NCI-H1092 treated with DMSO at 0.1 percent for 48 hours (cell line): ENCODE measurements around the gene AGPAT2.

ENCODE experiments used
- DNase-seq: peaks from one replicate; lab custom pipeline; 2025; lab: John Stamatoyannopoulos, UW

The AGPAT2 gene

DNA sequence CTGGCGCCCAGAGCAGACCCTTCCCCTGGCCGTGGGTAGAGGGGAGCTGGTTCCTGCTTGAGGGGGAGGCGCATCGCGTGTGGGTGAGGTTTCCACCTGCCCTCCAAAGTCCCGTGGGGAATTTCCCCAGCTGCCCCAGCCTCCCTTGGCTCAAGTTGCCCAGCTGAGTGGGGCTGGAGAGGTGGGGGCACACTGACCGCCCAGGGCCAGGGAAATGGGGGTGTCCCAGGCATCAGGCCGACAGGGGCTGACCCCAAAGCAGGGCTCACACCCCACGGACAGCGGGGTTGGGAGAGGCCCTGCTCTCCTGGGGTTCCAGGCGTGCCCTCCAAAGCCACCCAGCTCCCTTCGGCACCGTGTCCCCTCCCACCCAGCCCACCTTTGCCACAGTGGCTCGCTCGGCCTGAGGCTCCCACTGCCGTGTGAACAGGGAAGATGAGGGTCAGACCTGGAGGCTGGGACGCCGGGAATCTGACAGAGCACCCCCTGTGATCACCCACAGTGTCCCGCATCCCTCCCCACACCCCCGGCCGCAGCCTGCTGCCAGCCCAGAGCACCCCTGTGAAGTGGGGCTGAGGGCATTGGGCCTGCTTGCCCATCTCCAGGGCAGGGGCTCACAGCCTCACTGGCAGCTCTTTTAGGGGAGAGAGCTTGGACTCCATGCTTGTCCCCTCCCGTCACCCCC lies 25.5 kb downstream of the AGPAT2 start:
- DNase-seq = no peak

DNA sequence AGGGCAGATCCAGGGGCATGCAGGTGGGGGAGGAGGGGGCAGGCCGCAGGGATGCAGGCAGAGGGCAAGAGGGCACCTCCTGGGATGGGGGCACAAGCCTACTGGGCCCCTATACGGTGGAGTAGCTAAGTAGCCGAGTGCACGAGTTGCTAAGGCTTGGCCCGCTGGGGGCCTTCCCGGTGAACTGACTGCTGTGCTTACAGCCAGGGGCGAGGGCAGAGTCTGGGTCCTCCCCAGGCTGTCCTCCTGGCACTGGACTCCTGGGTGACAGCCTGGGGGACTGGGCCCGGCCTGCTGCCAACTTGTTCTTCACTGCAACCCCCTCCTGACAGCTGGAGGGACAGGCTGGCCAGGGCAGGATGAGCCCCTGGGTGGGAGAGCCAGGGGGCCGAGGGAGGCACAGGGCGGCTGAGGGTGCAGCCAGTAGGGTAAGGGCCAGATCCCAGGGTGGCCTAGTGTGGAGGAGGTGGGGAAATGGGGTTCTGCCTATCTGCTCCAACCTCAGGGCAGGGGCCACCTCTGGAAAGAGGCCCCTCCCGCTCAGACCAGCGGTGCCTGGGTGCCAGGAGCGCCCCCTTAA lies 26.2 kb downstream of the AGPAT2 start:
- DNase-seq = no peak

DNA sequence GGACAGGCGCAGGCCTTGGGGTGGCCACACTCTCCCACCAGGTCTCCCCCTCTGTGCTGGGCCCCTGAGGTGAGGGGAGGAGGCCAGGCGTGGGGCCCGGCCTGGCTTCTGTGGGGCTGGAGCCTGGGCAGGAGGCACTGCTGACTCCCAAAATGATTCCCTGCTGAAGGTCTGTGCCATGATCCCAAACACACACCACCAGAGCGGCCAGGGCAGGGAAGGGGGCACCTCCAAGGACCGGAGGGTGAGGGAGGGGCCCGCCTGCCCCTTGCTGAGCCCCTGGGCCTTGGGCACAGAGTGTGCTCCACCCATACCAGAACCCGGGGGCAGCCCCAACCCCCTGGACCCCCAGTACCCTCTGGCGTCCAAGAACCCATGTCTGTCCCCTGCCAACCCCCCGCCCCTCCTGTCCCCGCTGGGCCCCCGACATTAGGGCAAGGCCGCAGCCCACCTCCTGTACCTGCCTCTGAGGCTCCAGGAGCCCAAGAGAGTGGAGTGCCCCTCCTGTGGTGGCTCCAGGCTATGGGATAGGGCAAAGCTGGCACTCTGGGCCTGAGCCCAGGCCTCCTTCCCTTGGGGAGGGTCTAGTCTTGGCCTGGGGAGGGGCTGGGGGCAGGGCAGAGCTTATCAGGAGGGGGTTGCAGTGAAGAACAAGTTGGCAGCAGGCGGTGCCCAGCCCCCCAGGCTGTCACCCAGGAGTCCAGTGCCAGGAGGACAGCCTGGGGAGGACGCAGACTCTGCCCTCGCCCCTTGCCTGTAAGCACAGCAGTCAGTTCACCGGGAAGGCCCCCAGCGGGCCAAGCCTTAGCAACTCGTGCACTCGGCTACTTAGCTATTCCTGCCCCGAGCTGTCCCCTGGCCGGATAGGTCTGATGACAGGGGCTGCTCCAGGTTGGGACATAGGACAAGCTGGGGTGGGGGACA lies 27.1 kb downstream of the AGPAT2 start:
- DNase-seq = no peak

DNA sequence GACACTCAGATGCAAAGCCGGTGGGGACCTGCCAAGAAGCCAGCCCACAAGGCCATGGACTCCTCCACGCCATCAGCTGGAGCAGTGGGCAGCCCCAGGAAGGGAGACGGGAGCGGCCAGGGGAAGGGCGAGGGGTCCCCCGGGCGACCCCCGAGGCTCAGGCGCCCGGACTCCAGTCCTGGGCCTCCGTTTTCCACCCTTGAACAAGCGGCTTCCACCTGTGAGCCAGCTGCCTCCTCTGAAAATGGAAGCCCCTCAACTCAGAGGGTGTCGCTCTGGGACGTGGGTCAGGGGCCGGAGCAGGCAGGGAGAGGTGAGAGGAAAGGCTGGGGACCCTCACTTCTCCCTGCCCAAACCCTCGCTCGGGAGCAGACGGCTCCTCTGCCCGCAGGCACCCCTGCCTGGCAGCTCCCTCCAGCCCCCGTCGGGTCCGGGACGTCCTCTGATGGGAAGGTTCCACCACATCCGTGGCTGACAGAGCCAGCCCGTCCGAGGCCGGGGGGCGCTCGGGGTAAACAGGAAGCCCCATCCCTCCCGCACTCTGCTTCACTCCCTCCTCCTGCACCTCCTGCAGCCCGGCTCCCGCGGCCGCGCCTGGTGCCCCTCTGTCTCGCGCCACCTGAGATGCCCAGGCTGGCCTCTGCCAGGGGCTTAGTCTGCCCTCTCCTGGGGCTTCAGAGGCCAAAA lies 28.3 kb downstream of the AGPAT2 start:
- DNase-seq = no peak

DNA sequence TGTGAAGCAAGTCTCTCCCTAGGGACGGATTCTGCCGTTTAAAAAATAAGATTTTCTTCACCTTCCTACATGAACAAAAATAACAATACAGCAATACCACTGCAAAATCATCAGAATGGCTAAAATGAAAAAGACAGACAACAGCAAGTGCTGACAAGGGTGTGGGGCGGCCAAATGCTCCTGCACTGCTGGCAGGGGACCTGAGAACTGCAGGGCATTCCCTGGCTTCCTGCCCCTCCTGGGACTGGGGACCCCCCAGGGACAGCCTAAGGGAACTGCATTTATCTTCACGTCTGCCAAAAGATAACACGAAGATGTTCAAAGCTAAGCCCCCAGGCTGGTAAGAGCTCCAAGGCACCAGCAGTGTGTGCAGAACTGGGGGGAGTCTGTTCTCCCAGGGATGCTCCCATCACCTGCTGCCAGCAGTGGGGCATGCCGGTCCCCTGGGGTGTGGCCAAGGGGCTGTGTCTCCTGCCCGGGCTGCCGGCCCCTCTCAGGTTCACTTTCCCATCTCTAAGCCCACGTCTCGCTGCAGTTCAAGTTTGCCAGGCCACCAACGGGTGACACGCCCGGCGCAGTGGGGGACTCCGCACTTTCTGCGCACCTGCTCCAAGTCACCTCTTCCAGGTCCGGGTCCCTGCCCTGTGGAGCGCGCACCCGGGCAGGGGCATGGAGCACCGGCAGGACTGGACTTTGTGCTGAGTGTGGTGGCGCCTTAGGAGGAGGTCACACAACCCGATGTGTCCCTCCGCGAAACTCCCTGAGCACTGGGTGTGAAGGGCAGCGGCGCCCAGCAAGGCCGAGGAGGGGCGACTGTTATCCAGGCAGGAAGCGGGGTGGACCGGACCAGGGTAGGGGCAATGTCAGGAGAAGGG lies 29.0 kb downstream of the AGPAT2 start:
- no peak for DNase-seq

DNA sequence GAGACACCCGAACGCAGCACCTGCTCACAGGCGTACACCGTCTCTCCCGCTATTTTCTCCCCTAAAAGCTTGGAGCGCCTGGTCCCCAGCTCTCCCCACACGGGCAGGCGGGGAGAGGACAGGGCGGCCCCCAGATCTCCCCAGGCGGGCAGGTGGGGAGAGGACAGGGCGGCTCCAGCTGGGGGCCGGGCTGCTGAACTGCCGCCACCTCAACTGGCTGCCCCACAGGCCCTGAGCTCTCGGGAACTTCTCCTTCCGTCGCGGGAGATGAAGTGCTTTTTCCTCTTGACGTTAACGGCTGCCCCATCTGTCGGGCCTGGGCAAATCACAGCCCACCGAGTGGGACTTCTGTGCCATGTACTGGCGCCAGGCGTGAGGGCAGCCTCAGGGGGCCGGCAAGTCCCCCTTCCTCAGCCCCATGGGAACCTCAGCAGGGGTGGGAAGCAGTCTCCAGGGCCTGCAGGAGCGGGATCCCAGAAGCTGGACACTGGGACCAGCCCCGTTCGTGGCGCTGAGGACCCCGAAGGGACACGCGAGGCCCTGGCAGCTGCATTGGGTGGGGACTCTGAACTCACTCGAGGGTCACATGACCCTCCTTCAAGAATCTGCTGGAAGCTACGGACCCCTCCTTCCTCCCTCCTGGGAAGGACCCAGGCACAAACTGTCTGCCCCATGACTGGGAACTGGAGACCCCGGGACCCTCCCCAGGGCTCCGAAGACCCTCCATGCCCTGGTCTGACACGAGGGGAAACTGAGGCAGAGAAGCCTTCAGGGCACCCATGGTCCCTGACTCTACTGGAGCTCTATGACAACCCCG lies 30.3 kb downstream of the AGPAT2 start:
- DNase-seq = no peak

DNA sequence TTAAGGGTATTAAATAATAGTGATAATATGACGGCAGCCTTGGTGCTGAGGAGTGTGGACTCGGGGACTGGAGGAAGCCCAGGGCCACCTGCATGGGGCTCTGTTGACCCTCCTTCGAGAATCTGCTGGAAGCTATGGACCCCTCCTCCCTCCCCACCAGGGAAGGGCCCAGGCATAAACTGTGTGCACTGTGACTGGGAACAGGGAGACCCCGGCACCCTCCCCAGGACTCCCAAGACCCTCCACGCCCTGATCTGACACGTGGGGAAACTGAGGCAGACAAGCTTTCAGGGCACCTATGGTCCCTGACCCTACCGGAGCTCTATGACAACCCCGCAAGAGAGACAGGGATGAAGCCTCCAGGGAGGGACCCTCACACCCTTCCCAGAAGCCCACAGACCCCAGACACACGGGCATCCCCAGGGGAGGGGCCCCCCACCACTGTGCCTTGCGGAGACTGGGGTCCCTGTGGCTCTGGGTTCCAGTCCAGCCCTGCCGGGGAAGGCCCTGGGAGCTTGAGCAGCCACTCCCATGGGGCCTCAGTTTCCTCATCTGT lies 31.0 kb downstream of the AGPAT2 start:
- no peak for DNase-seq

DNA sequence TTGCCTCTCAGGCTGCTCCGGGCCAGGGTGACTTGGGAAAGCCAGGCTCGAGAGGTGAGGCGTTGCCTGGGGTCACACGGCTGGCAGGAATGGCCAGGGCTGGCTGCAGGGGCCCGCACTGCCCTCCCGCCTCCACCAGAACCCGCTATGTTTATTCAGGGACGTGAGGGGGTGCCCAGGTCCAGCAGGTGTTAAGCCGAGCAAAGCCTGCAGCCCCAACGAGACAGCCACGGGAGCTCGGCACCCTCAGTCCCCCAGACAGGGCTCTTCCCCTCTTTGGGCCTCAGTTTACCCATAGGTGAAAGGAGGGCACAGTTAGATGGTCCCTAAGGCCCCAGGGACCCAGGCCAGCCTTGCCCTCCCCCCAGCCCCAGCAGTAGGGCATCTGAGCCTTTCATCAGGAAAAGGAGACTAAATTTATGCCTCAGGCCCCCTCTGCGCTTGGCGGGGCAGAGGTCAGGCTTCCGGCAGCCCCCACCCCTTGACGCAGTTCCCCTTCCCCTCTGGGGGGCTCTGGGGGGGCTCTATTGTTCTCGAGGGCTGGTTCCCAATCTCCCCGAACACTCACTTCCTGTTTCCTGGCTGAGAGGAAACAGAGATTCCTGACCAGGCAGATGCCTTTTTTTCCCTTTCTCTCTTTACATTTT lies 31.6 kb downstream of the AGPAT2 start:
- no peak for DNase-seq

DNA sequence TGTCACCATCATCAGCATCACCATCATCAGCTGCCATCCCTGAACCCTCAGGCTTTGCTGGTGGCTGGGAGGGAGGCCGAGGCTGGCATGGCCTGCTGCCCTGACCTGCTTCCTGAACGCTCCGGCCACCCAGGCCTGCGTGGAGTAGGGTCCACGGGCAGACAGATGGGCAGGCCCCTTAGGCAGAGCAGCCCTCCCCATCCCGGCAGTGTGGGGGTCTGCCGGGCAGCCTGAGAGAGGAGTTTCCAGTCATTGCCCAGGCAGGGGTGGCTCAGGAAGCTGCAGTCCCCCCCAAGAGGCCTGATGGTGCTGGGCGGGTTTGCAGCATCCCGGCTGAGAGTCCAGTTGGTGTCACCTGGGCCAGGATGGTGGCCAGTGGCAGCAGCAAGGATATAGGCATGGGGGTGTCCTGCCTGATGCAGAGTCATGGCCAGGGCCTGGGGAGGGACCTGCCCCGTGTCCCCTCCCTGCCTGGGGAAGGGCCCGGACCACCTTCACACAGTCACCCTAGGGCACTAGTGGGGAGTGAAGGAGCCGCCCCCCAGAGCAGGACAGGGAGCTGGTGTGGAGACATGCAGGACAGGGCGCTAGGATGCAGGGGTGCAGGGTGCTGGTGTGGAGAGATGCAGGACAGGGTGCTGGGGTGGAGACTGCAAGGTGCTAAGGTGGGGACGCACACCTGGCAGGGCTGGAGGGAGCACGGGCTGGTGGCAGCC lies 32.3 kb downstream of the AGPAT2 start:
- no peak for DNase-seq

DNA sequence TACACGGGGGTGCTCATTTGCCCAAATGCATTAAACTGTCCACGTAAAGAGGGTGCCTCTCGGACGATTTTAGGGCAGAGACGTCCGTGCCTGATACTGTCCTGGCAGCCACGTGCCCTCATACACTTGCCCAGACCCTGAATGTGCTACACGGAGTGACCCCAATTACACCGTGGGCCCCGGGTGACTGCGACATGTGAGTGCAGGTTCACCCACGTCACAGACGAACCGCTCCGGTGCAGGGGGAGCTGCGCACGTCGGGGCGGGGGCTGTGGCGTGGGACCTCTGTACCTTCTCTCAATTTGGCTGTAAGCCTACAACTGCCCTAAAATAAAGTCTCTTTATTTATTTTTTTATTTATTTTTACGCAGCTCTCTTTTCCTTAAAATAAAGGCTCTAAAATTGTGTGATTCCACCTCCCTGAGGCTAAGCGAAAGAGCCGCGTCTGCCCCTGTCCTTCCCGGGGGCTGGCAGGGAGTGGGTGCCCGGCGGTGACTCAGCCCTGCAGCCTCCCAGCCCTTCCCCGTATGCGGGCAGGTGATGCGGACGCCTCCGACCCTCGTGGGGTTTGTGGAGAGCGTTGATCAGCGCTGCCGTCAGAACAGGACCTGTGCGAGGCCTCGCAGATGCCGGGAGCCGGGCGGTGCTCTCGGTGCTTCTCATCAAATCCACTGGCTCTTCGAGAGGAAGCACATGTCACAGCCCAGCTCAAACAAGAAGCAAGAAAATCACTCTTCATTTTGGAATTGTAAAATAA lies 33.8 kb downstream of the AGPAT2 start:
- no peak for DNase-seq

DNA sequence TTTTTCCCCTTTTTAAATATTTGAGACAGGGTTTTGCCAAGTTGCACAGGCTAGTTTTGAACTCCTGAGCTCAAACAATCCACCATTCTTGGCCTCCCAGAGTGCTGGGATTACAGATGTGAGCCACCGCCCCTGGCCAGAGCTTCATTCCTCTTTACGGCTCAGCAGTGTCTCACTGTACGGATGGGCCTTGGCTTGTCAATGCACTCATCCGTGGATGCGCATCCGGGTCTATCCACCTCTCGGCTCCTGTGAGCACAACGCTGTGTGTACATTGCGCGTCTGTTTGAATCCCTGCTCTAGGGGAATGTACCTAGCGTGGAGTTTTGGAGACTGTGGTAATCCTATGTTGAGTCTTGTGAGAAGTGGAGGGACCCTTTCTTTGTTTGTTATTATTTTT lies 35.4 kb downstream of the AGPAT2 start:
- no peak for DNase-seq

DNA sequence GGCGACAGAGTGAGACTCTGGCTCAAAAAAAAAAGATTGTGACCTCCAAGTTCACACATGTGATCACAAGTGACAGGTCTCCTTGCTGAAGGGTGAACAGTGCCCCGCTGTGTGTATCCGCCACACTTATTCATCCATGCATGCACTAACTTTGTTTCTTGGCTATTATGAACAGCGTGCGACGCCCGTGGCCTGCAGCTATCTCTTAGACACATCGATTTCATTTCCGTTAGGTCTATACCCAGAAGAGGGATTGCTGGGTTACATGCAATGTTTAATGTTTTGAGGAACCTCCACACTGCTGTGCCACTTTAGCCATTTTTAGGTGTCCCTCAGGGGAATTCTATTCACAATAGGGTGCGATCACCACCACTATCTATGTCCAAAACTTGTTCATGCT lies 36.6 kb downstream of the AGPAT2 start:
- DNase-seq = no peak

DNA sequence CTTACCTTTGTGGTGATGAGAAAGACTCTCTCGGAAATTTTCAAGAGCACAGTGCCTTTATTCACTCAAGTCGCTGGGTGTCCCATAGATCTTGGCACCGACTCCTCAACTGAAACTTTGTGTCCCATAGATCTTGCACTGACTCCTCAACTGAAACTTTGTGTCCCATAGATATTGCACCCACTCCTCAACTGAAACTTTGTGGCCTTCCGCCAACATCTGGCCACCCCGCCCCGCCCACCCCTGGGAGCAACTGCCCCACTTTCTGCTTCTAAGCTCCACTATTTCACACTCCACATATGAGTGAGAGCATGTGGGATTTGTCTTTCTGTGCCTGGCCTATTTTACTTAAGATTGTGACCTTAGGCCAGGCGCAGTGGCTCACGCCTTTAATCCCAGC lies 37.2 kb downstream of the AGPAT2 start:
- no peak for DNase-seq

DNA sequence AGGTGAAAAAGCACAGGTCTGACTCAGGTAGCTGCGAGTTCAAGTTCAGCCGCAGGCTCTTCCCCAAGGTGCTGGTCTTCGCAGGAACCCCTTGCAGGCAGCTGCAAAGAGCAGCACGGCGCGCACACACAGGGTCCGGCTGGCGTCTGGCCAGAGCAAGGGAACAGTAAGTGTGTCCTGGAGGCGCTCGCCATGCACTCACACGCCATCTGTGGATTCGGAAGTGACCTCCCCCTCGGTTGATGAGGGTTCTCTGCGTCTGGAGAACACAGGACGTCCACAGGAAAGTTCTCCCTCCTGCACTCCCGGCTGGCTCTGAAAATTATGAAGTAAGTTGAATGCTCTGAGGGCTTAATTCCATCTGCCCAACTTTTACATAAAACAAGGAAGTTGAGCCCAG lies 38.5 kb downstream of the AGPAT2 start:
- no peak for DNase-seq

DNA sequence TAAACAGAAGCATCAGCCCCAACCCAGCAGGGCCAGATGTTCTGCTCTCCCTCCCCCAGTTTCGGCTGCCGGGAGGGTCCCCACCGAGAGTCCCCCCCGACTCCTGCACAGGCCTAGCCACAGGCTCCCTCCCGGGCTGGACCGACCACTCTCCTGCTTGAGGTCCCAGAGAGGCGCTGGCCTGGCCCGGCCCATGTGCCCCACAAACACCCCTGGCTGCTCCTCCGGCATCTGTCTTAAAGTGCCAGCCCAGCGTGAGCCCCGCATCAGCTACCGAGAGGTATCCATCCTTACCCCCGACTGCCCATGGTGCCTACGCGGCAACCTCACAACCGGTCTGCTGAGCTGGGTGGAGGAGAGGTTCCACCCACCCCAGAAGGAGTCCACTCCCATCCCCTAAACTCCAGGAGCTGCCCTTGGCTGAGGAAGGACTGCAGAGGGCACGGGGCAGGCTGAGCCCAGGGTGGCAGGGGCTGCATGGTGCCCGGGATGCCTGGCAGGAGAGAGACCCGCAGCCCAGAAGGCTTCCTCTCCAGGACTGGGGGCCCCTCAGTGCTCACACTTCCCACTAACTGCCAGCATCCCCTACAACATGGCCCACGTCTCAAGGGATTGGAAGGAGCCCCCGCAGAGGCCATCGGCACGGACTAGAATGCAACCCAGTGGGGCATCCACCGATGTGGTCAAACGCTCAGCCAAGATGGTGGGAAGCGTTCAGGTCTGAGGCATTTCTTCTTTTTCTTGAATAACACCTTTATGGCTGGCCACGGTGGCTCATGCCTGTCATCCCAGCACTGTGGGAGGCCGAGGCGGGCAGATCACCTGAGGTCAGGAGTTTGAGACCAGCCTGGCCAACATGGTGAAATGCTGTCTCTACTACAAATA lies 40.2 kb downstream of the AGPAT2 start:
- DNase-seq = no peak

DNA sequence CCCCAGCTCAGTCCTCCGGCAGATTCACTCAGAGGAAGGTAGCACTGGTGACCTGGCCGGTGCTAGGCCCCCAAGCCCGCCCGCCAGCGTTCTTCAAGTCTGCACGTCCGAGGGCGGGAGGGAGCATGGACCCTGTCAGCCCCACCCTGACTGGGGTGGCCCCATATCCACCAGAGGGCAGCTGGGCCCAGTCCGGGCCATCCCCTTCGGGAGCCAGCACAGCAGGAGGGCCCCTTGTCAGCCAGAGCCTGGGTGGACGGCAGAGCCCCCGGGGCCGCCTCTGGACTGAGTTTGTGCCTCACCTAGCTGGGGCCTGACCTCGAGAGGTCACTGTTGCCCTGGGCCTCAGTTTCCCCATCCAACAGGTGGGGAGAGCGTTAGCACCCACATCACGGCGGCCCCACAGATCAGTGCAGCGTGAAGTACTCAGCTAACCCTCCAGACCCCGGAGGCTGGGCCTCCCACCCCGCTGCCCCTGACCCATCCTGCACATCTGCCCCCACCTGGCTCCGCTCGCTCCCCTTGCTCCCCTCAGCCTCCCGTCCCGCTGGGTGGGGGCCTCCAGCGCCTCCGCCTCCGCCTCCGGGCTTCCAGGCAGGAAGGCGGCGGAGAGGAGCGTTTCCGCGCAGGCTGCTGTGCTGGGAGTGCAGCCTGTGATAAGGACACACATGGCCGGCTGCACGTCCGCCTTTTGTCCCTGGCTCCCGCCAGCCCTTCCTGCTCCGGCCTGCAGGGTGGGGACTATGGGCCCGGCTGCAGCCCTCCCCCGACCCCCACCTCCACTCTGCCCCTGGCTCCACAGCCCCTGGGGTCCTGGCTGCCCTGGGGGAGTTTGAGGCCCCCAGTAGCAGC lies 41.1 kb downstream of the AGPAT2 start:
- no peak for DNase-seq
